Stomach (tissue), 9 donors: ENCODE measurements around the gene MCOLN3. TPM values are rescaled to one million over a fixed set of nuclear protein-coding genes. Genes with fewer than 3 reads are reported as not detected.

Experiments used
- DNase-seq, 2 donors: peaks; one replicate each; pipeline versions ENCODE4 v3.0.0 to v3.0.0-alpha.2; 2013 to 2019
- H3K27ac ChIP-seq, 5 donors: fragments of 200-600 bp in 4 of 5; sonication (generic) in 4 of 5; one replicate each; pipeline ENCODE4 v1.5.1; 2013 to 2019; ENCODE audit warnings: mild to moderate bottlenecking in 1 of 5, moderate library complexity in 1 of 5
- H3K27me3 ChIP-seq, 3 donors: fragments of 200-600 bp; sonication (generic); one replicate each; pipeline ENCODE4 v1.5.1; 2017 to 2019; ENCODE audit warnings: mixed run types in 1 of 3
- H3K36me3 ChIP-seq, 4 donors: fragments of 200-600 bp; sonication (generic); 1 replicate in 3 of 4; 2 replicates in 1 of 4; pipeline ENCODE4 v1.5.1; 2016 to 2019
- H3K4me1 ChIP-seq, 4 donors: fragments of 200-600 bp; sonication (generic); one replicate each; pipeline ENCODE4 v1.5.1; 2016 to 2019
- H3K4me3 ChIP-seq, 4 donors: fragments of 200-600 bp; sonication (generic) in 3 of 4; one replicate each; pipeline ENCODE4 v1.5.1; 2016 to 2019; ENCODE audit warnings: mild to moderate bottlenecking in 1 of 4
- H3K9me3 ChIP-seq, 4 donors: fragments of 200-600 bp; sonication (generic); one replicate each; pipeline ENCODE4 v1.5.1; 2016 to 2019
- EP300 ChIP-seq: sonication (generic); formaldehyde crosslinking; IDR thresholded peaks from one replicate; pipeline ENCODE4 v1.6.1; 2017; ENCODE audit warnings: antibody characterized with exemption
- POLR2A ChIP-seq, 4 donors: fragments of 450-650 bp; IDR thresholded peaks; one replicate each; pipeline ENCODE4 v1.6.1; 2016; ENCODE audit warnings: antibody characterized with exemption in 4 of 4, control low read depth in 2 of 4, mild to moderate bottlenecking in 1 of 4, moderate library complexity in 1 of 4
- POLR2AphosphoS5 ChIP-seq, 3 donors: sonication (generic); formaldehyde crosslinking; IDR thresholded peaks; one replicate each; pipeline ENCODE4 v1.6.1; 2016; ENCODE audit warnings: antibody characterized with exemption in 3 of 3
- WGBS, 5 donors: extraction: QIAGEN DNeasy Blood & Tissue Kit in 3 of 5; methylation state at CpG; one replicate each; pipeline versions ENCODE4 v1.1.5 to v1.1.7; 2013 to 2018; 5-methylcytosine and 5-hydroxymethylcytosine counted together
- intact Hi-C: fragments of 100-400 bp; cut with DNase I; formaldehyde crosslinking; loops from one replicate; pipeline ENCODE4 v1.15.1; 2023; ENCODE audit warnings: low total_unique reads
- polyA plus RNA-seq, 3 donors: library from polyadenylated mRNA; stranded (reverse); fragments of 200-250 nt; gene quantifications; one replicate each; pipeline ENCODE4 v1.2.3, GENCODE V29; 2013
- total RNA-seq, 5 donors: library from RNA; depleted of rRNA; stranded (reverse); fragments of >200 nt; gene quantifications; one replicate each; pipeline versions ENCODE4 v1.1.0 to v1.2.3, GENCODE V29; 2014 to 2016
- TF ChIP-seq, protein P1 (sequence below), 7 experiments: fragments of 450-650 bp in 4 of 7; fragments of 200-600 bp in 3 of 7; sonication (generic) in 3 of 7; IDR thresholded peaks; one replicate each; pipeline ENCODE4 v1.5.1; 2016 to 2019; ENCODE audit warnings: antibody characterized with exemption in 7 of 7, control low read depth in 2 of 7, mild to moderate bottlenecking in 1 of 7
- donor health status: healthy with polysubstance abuse.
- donor health status: Bipolar disorder and iron deficiency.
- donor health status: healthy.

The MCOLN3 gene
- total and polyA plus RNA-seq, 8 donors, result 0.89 to 7.3 (median 1.4) TPM; not detected in 2

DNA sequence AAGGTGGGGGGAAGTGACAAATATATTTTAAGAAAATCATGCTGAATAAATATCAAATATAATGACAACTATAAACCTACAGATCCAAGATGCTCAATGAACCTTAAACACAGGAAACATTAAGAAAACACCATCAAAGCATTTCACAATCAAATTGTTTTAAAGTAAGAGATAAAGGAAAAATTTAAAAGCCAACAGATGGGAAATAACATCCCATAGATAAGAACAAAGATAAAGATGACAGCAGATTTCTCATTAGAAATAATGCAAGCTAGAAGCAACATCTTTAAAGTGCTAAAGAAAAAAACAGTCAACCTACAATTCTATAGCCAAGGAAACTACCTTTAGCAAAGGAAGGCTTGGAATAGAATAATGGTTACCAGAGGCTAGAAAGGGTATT lies 17.8 kb downstream of the MCOLN3 start:
- TF ChIP-seq, protein P1, sequence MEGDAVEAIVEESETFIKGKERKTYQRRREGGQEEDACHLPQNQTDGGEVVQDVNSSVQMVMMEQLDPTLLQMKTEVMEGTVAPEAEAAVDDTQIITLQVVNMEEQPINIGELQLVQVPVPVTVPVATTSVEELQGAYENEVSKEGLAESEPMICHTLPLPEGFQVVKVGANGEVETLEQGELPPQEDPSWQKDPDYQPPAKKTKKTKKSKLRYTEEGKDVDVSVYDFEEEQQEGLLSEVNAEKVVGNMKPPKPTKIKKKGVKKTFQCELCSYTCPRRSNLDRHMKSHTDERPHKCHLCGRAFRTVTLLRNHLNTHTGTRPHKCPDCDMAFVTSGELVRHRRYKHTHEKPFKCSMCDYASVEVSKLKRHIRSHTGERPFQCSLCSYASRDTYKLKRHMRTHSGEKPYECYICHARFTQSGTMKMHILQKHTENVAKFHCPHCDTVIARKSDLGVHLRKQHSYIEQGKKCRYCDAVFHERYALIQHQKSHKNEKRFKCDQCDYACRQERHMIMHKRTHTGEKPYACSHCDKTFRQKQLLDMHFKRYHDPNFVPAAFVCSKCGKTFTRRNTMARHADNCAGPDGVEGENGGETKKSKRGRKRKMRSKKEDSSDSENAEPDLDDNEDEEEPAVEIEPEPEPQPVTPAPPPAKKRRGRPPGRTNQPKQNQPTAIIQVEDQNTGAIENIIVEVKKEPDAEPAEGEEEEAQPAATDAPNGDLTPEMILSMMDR (IDR thresholded peaks at IDR 0.05), result no peak
- TF ChIP-seq POLR2AphosphoS5 (IDR thresholded peaks at IDR 0.05) (no peak), POLR2A (IDR thresholded peaks at IDR 0.05) (no peak)
- DNase-seq, result no peak
- Histone ChIP-seq H3K36me3 (no peaks in the 10 kb centered on the region), H3K27ac (no peak overlapping the region), H3K9me3 (no peaks in the 10 kb centered on the region), H3K27me3 (no peaks in the 10 kb centered on the region), H3K4me3 (no peak overlapping the region), H3K4me1 (no peaks in the 10 kb centered on the region)
- intact Hi-C loops, result no loop called here

DNA sequence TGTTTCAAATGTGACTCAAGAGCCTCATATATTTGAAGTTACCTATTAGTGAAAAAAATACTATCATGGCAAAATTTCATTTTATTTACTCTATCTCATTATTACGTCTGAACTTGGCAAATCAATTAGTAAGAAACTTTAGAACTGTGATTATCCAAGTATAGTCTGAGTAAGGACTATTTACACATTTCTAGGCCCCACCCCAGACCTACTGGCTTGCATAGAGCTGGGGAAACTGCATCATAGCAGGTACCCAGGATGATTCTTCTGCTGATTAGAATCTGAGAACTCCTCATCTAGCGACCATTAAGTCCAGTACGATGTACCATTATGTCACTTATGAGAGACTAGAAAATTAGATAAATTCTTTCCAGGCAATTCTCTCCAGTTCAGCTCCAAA lies 20.1 kb downstream of the MCOLN3 start:
- Histone ChIP-seq H3K36me3 (no peaks in the 10 kb centered on the region), H3K9me3 (no peaks in the 10 kb centered on the region), H3K27me3 (no peaks in the 10 kb centered on the region), H3K27ac (no peak overlapping the region), H3K4me1 (no peaks in the 10 kb centered on the region), H3K4me3 (no peak overlapping the region)
- intact Hi-C loops, result no loop called here
- DNase-seq, result no peak
- no peak for TF ChIP-seq POLR2AphosphoS5 (IDR thresholded peaks at IDR 0.05)
- no peak for TF ChIP-seq POLR2A (IDR thresholded peaks at IDR 0.05)
- TF ChIP-seq, protein P1 (IDR thresholded peaks at IDR 0.05), result no peak
- no peak for TF ChIP-seq EP300
- WGBS, 5 donors, result 67 to 78% (median 74%) methylated on average over 3 of the region's 3 CpGs

DNA sequence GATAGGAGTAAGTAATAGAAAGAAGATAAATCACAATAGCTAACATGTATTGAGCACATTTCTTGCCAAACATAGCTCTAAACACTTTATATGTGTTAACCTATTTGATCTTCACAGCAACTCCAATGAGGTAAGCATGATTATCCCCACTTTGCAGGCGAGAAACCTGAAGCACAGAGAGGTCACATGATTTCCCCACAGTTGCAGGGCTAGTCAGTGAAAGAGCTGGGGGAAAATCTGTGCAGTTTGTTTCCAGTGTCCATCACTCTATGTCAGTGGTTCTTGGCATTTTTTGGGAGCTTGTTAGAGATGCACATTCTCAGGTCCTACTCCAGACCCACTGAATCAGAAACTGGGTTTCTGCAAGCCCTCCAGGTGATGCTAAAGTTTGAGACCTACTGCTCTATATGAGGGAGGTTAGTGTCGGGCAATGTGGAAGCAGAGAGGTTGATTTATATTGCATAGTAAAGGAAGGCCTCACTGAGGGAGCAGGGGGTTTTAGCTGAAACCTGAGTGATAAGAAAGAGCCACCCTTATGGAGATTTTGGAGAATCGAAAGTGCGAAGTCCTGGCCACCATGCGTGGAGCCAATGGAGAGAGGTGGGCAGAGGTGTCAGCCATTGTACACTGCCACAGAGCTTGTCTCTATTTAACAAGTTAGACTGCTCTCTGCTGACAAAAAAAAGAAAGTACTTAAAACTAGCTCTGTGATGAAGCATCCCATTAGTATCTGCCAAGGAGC lies 20.9 kb downstream of the MCOLN3 start:
- Histone ChIP-seq H3K4me3 (no peak overlapping the region), H3K4me1 (no peaks in the 10 kb centered on the region), H3K27me3 (no peaks in the 10 kb centered on the region), H3K27ac (no peak overlapping the region), H3K9me3 (no peaks in the 10 kb centered on the region), H3K36me3 (no peaks in the 10 kb centered on the region)
- WGBS, 5 donors, result 67 to 80% (median 72%) methylated on average over 5 of the region's 5 CpGs
- DNase-seq, result peak in 1 of 2 donors; percentile 23
- TF ChIP-seq POLR2AphosphoS5 (IDR thresholded peaks at IDR 0.05), result no peak
- no peak for TF ChIP-seq POLR2A (IDR thresholded peaks at IDR 0.05)
- TF ChIP-seq EP300, result no peak
- TF ChIP-seq, protein P1 (IDR thresholded peaks at IDR 0.05), result peak in 1 of 7 experiments; percentile 13
- intact Hi-C loops, result no loop called here

DNA sequence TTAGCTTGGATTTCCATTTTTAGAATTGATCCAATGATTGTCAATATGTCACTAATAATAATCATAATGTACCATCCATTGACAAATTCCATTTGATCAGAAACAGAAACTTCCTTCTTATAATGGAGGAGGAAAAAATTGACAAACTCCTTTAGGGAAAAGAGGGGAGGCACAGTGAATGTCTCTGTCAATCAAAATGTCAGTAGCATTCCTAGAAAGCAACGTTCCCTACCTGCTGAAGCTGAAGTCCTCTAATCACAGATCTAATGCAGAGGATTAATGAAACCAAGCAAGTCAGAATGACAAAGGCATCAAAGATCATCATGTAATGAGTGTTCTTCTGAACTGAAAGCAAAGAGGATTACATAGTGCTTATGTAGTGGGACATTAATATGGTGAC lies 22.4 kb downstream of the MCOLN3 start:
- Histone ChIP-seq H3K4me1 (no peaks in the 10 kb centered on the region), H3K27ac (no peak overlapping the region), H3K36me3 (no peaks in the 10 kb centered on the region), H3K4me3 (no peak overlapping the region), H3K27me3 (no peaks in the 10 kb centered on the region), H3K9me3 (no peaks in the 10 kb centered on the region)
- 57 to 72% (median 63%) methylated on average over 1 of the region's 1 CpG for WGBS, 5 donors
- intact Hi-C loops, result no loop called here
- DNase-seq, result no peak
- TF ChIP-seq EP300, result no peak
- no peak for TF ChIP-seq POLR2A (IDR thresholded peaks at IDR 0.05)
- TF ChIP-seq POLR2AphosphoS5 (IDR thresholded peaks at IDR 0.05), result no peak
- TF ChIP-seq, protein P1 (IDR thresholded peaks at IDR 0.05), result no peak
